Ovary (tissue), 9 donors: ENCODE results near the gene CCR3. TPM values are rescaled to one million over a fixed set of nuclear protein-coding genes. Genes with fewer than 3 reads are reported as not detected.

Source experiments
- DNase-seq, 5 donors: peaks; one replicate each; pipeline ENCODE4 v3.0.0-alpha.2; 2019 to 2020
- H3K27ac ChIP-seq, 2 donors: fragments of 200-600 bp; one replicate each; pipeline versions ENCODE4 v1.5.1 to v1.8.0; 2019 to 2022
- H3K27me3 ChIP-seq: fragments of 200-600 bp; one replicate; pipeline ENCODE4 v1.8.0; 2022
- H3K36me3 ChIP-seq: fragments of 200-600 bp; sonication (generic); one replicate; pipeline ENCODE4 v1.5.1; 2019
- H3K4me1 ChIP-seq: one replicate; pipeline ENCODE4 v1.8.1; 2013; ENCODE audit warnings: mild to moderate bottlenecking, moderate library complexity; ENCODE audit not compliant: insufficient read depth
- H3K4me3 ChIP-seq: fragments of 200-600 bp; sonication (generic); one replicate; pipeline ENCODE4 v1.5.1; 2017
- H3K9me3 ChIP-seq, 2 donors: fragments of 200-600 bp in 1 of 2; sonication (generic) in 1 of 2; one replicate each; pipeline versions ENCODE4 v1.5.1 to v1.8.1; 2013 to 2019; ENCODE audit warnings: mild to moderate bottlenecking in 1 of 2, moderate library complexity in 1 of 2
- CTCF ChIP-seq, 3 donors: fragments of 450-650 bp in 2 of 3; fragments of 200-600 bp in 1 of 3; IDR thresholded peaks; one replicate each; pipeline versions ENCODE4 v1.5.1 to v1.8.0; 2016 to 2022; ENCODE audit warnings: antibody characterized with exemption in 3 of 3, mild to moderate bottlenecking in 1 of 3
- EP300 ChIP-seq: sonication (generic); formaldehyde crosslinking; IDR thresholded peaks from one replicate; pipeline ENCODE4 v1.6.1; 2017; ENCODE audit warnings: antibody characterized with exemption
- POLR2A ChIP-seq: fragments of 450-650 bp; IDR thresholded peaks from one replicate; pipeline ENCODE4 v1.6.1; 2017; ENCODE audit warnings: antibody characterized with exemption, mild to moderate bottlenecking, moderate library complexity
- WGBS, 3 donors: extraction: QIAGEN DNeasy Blood & Tissue Kit in 1 of 3; methylation state at CpG; one replicate each; pipeline versions ENCODE4 v1.1.5 to v1.1.7; 2013 to 2017; 5-methylcytosine and 5-hydroxymethylcytosine counted together
- intact Hi-C, 4 donors: fragments of 100-400 bp; cut with DNase I; formaldehyde crosslinking; loops; one replicate each; pipeline versions ENCODE4 v1.11.0 to v1.15.1; 2022 to 2023
- polyA plus RNA-seq, 2 donors: library from polyadenylated mRNA; stranded (reverse); fragments of 200-250 nt in 1 of 2; fragments of 350-450 nt in 1 of 2; fragmentation: Illumina TruSeq in 1 of 2; extraction: RNeasy Lipid Tissue Mini Kit (QIAGEN cat#74804) in 1 of 2; gene quantifications; one replicate each; pipeline ENCODE4 v1.2.3, GENCODE V29; 2013 to 2014
- total RNA-seq, 7 donors: library from RNA; depleted of rRNA in 2 of 7; stranded (reverse); fragments of >200 nt in 2 of 7; fragmentation: NEBNext Ultra II Directional in 3 of 7; extraction: Animal tissue kit (Norgen Biotek cat#: 25700) in 3 of 7; gene quantifications; one replicate each; pipeline versions ENCODE4 v1.1.0 to v1.2.4, GENCODE V29; 2016 to 2023
- donor health status: DM: no; HTN: no; CAD: no; lungs with moderate emphysema.
- donor health status: DM: no; HTN: no; CAD: no.
- donor health status: Bipolar disorder and iron deficiency.
- donor health status: DM: yes; HTN: yes; CAD: no.
- donor health status: DM: no; HTN: no; CAD: no.
- donor health status: DM: yes; HTN: yes; CAD: no.

Gene CCR3
- total and polyA plus RNA-seq, 9 donors, result not detected

- Histone ChIP-seq H3K9me3 (no peaks in the 10 kb centered on the region), H3K27me3 (no peaks in the 10 kb centered on the region), H3K4me3 (no peak overlapping the region), H3K27ac (no peak overlapping the region), H3K4me1 (no peaks in the 10 kb centered on the region), H3K36me3 (no peaks in the 10 kb centered on the region)
- intact Hi-C loops, result no loop called here
- no peak for DNase-seq
- TF ChIP-seq POLR2A, result no peak
- TF ChIP-seq CTCF (IDR thresholded peaks at IDR 0.05), result no peak
- TF ChIP-seq EP300, result no peak
- 59 to 66% (median 63%) methylated on average over 7 of the region's 7 CpGs for WGBS, 3 donors
These were observed 19.7 kb upstream of the CCR3 start for GRCh38 chr3:46222435-46223161.

- H3K4me1 ChIP-seq, result no peaks in the 10 kb centered on the region
- no peak for TF ChIP-seq POLR2A
- no peak for TF ChIP-seq EP300
- no peak for TF ChIP-seq CTCF (IDR thresholded peaks at IDR 0.05)
- H3K27me3 ChIP-seq, result no peaks in the 10 kb centered on the region
- no peak overlapping the region for H3K4me3 ChIP-seq
- no peaks in the 10 kb centered on the region for H3K36me3 ChIP-seq
- no peak overlapping the region for H3K27ac ChIP-seq
- H3K9me3 ChIP-seq, result no peaks in the 10 kb centered on the region
- no peak for DNase-seq
- WGBS, 3 donors, result 68 to 78% (median 70%) methylated on average over 5 of the region's 5 CpGs
- intact Hi-C loops, result no loop called here
These were observed 13.7 kb upstream of the CCR3 start for GRCh38 chr3:46228260-46229242.

GRCh38 chr3:46231323-46231722 lies 10.9 kb upstream of the CCR3 start:
- TF ChIP-seq CTCF (IDR thresholded peaks at IDR 0.05) (no peak), EP300 (no peak), POLR2A (no peak)
- no peaks in the 10 kb centered on the region for H3K4me1 ChIP-seq
- H3K9me3 ChIP-seq, result no peaks in the 10 kb centered on the region
- no peak for DNase-seq
- H3K36me3 ChIP-seq, result no peaks in the 10 kb centered on the region
- WGBS, 3 donors, result 79 to 84% (median 81%) methylated on average over 5 of the region's 5 CpGs
- intact Hi-C loops, result no loop called here
- no peak overlapping the region for H3K27ac ChIP-seq
- H3K27me3 ChIP-seq, result no peaks in the 10 kb centered on the region
- H3K4me3 ChIP-seq, result no peak overlapping the region

GRCh38 chr3:46233194-46233593 lies 9.1 kb upstream of the CCR3 start:
- intact Hi-C loops, result no loop called here
- TF ChIP-seq CTCF (IDR thresholded peaks at IDR 0.05) (no peak), POLR2A (no peak), EP300 (no peak)
- Histone ChIP-seq H3K27ac (no peak overlapping the region), H3K27me3 (no peaks in the 10 kb centered on the region), H3K36me3 (no peaks in the 10 kb centered on the region), H3K4me1 (no peaks in the 10 kb centered on the region), H3K9me3 (no peaks in the 10 kb centered on the region), H3K4me3 (no peak overlapping the region)
- 29 to 63% (median 44%) methylated on average over 6 of the region's 6 CpGs for WGBS, 3 donors
- no peak for DNase-seq
